ENCODE measurements around the gene NFATC2. TPM values are rescaled to one million over a fixed set of nuclear protein-coding genes. Genes with fewer than 3 reads are reported as not detected.
"Not testable (repeated sequence)": the region's sequence is repeated elsewhere in the genome, so short reads cannot be mapped to it uniquely, and the experiment has no call there.

NFATC2 gene
- total RNA-seq, 1 experiment from 2014 or later: 0.06 TPM

- no peak for DNase-seq (ENCODE audit: low read depth)
These were observed 182.6 kb downstream of the NFATC2 start for GRCh38 chr20:51359947-51360346.

- DNase-seq (ENCODE audit: low read depth): no peak
These were observed 183.1 kb downstream of the NFATC2 start for GRCh38 chr20:51359401-51359800.

- DNase-seq (ENCODE audit: low read depth): no peak
These were observed 184.3 kb downstream of the NFATC2 start for GRCh38 chr20:51358032-51358724.

- DNase-seq (ENCODE audit: low read depth): no peak
These were observed 185.0 kb downstream of the NFATC2 start for GRCh38 chr20:51357543-51357942.

- DNase-seq (ENCODE audit: low read depth): no peak
These were observed 185.6 kb downstream of the NFATC2 start for GRCh38 chr20:51356871-51357270.

GRCh38 chr20:51354769-51355319 is 187.7 kb downstream of the NFATC2 start:
- DNase-seq (ENCODE audit: low read depth): peak; percentile 71

- peak; percentile 47 for DNase-seq (ENCODE audit: low read depth)
These were observed 188.2 kb downstream of the NFATC2 start for GRCh38 chr20:51354191-51354768.

GRCh38 chr20:51353491-51353890 is 189.0 kb downstream of the NFATC2 start:
- no peak for DNase-seq (ENCODE audit: low read depth)

- DNase-seq (ENCODE audit: low read depth): no peak
These were observed 189.7 kb downstream of the NFATC2 start for GRCh38 chr20:51352791-51353190.

- DNase-seq (ENCODE audit: low read depth): peak; percentile 60
These were observed 191.4 kb downstream of the NFATC2 start for GRCh38 chr20:51350941-51351631.

GRCh38 chr20:51348876-51349275 is 193.6 kb downstream of the NFATC2 start:
- DNase-seq (ENCODE audit: low read depth): no peak

GRCh38 chr20:51347831-51348230 is 194.7 kb downstream of the NFATC2 start:
- DNase-seq (ENCODE audit: low read depth): no peak

- DNase-seq (ENCODE audit: low read depth): peak; percentile 71
These were observed 195.6 kb downstream of the NFATC2 start for GRCh38 chr20:51346686-51347485.

GRCh38 chr20:51345601-51346101 is 196.9 kb downstream of the NFATC2 start:
- peak; percentile 84 for DNase-seq (ENCODE audit: low read depth)

GRCh38 chr20:51343802-51344201 is 198.7 kb downstream of the NFATC2 start:
- DNase-seq (ENCODE audit: low read depth): not testable (repeated sequence)

- no peak for DNase-seq (ENCODE audit: low read depth)
These were observed 199.8 kb downstream of the NFATC2 start for GRCh38 chr20:51342510-51343236.

GRCh38 chr20:51341581-51341980 is 200.9 kb downstream of the NFATC2 start:
- no peak for DNase-seq (ENCODE audit: low read depth)

GRCh38 chr20:51340451-51340840 is 202.1 kb downstream of the NFATC2 start:
- no peak for DNase-seq (ENCODE audit: low read depth)

GRCh38 chr20:51339721-51340450 is 202.6 kb downstream of the NFATC2 start:
- no peak for DNase-seq (ENCODE audit: low read depth)
